ENCODE data around the gene SP3. TPM values are rescaled to one million over a fixed set of nuclear protein-coding genes. Genes with fewer than 3 reads are reported as not detected.

SP3 gene
- total and polyA plus RNA-seq, 7 experiments from 2014 or later: 82.6 to 158 (median 128) TPM

GRCh38 chr2:173956454-173956853 lies 8.7 kb downstream of the SP3 start:
- ChIA-PET CTCF (no interaction called here), POLR2A (interaction anchor here (0.5 to 1.0 kb wide), 2 partner anchors 8 to 99 kb away, joined by 3 read pairs; partner anchors contain the start of gene SP3)
- intact Hi-C loops (cut with micrococcal nuclease): loop anchor here in 1 of 2 donors (2.0 kb wide), 1 partner anchor 14 kb away; no protein-coding TSS in a partner anchor
- Mint-ChIP-seq H3K4me3 (peak overlapping the region; percentile 44 to 99 (median 70)), H3K27ac (peak overlapping the region in 3 of 9 donors; percentile 9 to 47 (median 32)), H3K27me3 (no peaks in the 10 kb centered on the region), H3K9me3 (no peaks in the 10 kb centered on the region), H3K4me1 (peaks cover 69 to 100% (median 94%) of the 10 kb centered on the region in 7 donors), H3K36me3 (peaks cover 16 to 57% (median 52%) of the 10 kb centered on the region in 5 donors)
- ATAC-seq: no peak
- Histone ChIP-seq H3K36me3 (ENCODE audit: control insufficient read depth in 2 of 3, insufficient read depth in 3 of 3, low read length in 3 of 3) (peaks cover 5 to 27% (median 10%) of the 10 kb centered on the region in 3 experiments), H3K4me3 (ENCODE audit: low read length) (peak overlapping the region; percentile 2), H3K27me3 (ENCODE audit: control insufficient read depth in 2 of 2, insufficient read depth in 2 of 2, low read length in 2 of 2) (no peaks in the 10 kb centered on the region), H3K4me1 (ENCODE audit: control insufficient read depth in 2 of 2, insufficient read depth in 2 of 2, low read length in 2 of 2) (peaks cover 57 to 87% of the 10 kb centered on the region in 2 donors), H3K9me3 (ENCODE audit: control insufficient read depth in 2 of 3, low read length in 3 of 3) (no peaks in the 10 kb centered on the region), H3K27ac (ENCODE audit: low read depth, low read length) (no peak overlapping the region)
- DNase-seq: no peak

GRCh38 chr2:173955867-173956266 lies 9.3 kb downstream of the SP3 start:
- H3K4me1 Mint-ChIP-seq: peaks cover 72 to 100% (median 94%) of the 10 kb centered on the region in 7 donors
- Histone ChIP-seq H3K36me3 (ENCODE audit: control insufficient read depth in 2 of 3, insufficient read depth in 3 of 3, low read length in 3 of 3) (peaks cover 5 to 27% (median 10%) of the 10 kb centered on the region in 3 experiments), H3K27ac (ENCODE audit: low read depth, low read length) (no peak overlapping the region), H3K27me3 (ENCODE audit: control insufficient read depth in 2 of 2, insufficient read depth in 2 of 2, low read length in 2 of 2) (no peaks in the 10 kb centered on the region), H3K4me1 (ENCODE audit: control insufficient read depth in 2 of 2, insufficient read depth in 2 of 2, low read length in 2 of 2) (peaks cover 54 to 87% of the 10 kb centered on the region in 2 donors), H3K4me3 (ENCODE audit: low read length) (no peak overlapping the region), H3K9me3 (ENCODE audit: control insufficient read depth in 2 of 3, low read length in 3 of 3) (no peaks in the 10 kb centered on the region)
- intact Hi-C loops (cut with micrococcal nuclease): loop anchor here in 1 of 2 donors (2.0 kb wide), 1 partner anchor 13 kb away; no protein-coding TSS in a partner anchor
- H3K36me3 Mint-ChIP-seq: peaks cover 16 to 55% (median 51%) of the 10 kb centered on the region in 5 donors
- H3K27ac Mint-ChIP-seq: peak overlapping the region in 5 of 9 donors; percentile 9 to 47 (median 22)
- no peak for DNase-seq
- ChIA-PET POLR2A (interaction anchor here (0.5 to 1.0 kb wide), 2 partner anchors 9 to 98 kb away, joined by 3 read pairs; partner anchors contain the start of gene SP3), CTCF (no interaction called here)
- H3K4me3 Mint-ChIP-seq: peak overlapping the region in 8 of 10 donors; percentile 49 to 99 (median 76)
- ATAC-seq: no peak
- no peaks in the 10 kb centered on the region for H3K9me3 Mint-ChIP-seq
- no peaks in the 10 kb centered on the region for H3K27me3 Mint-ChIP-seq

- no peak for DNase-seq
- no peaks in the 10 kb centered on the region for H3K27me3 Mint-ChIP-seq
- H3K36me3 Mint-ChIP-seq: peaks cover 16 to 58% (median 50%) of the 10 kb centered on the region in 5 donors
- no peak overlapping the region for H3K4me3 ChIP-seq (ENCODE audit: low read length)
- H3K4me1 Mint-ChIP-seq: peaks cover 73 to 100% (median 96%) of the 10 kb centered on the region in 7 donors
- no peaks in the 10 kb centered on the region for H3K9me3 Mint-ChIP-seq
- H3K27ac ChIP-seq (ENCODE audit: low read depth, low read length): no peak overlapping the region
- CTCF ChIA-PET: no interaction called here
- no peaks in the 10 kb centered on the region for H3K9me3 ChIP-seq (ENCODE audit: control insufficient read depth in 2 of 3, low read length in 3 of 3)
- H3K27me3 ChIP-seq (ENCODE audit: control insufficient read depth in 2 of 2, insufficient read depth in 2 of 2, low read length in 2 of 2): no peaks in the 10 kb centered on the region
- POLR2A ChIA-PET: no interaction called here
- H3K4me3 Mint-ChIP-seq: peak overlapping the region in 9 of 10 donors; percentile 41 to 99 (median 68)
- H3K27ac Mint-ChIP-seq: peak overlapping the region in 3 of 9 donors; percentile 18 to 26 (median 22)
- peaks cover 48 to 89% of the 10 kb centered on the region in 2 donors for H3K4me1 ChIP-seq (ENCODE audit: control insufficient read depth in 2 of 2, insufficient read depth in 2 of 2, low read length in 2 of 2)
- intact Hi-C loops (cut with micrococcal nuclease): no loop called here
- H3K36me3 ChIP-seq (ENCODE audit: control insufficient read depth in 2 of 3, insufficient read depth in 3 of 3, low read length in 3 of 3): peaks cover 5 to 27% (median 10%) of the 10 kb centered on the region in 3 experiments
- peak; percentile 12 for ATAC-seq
Measured at GRCh38 chr2:173955004-173955403, 10.2 kb downstream of the SP3 start.

- DNase-seq (no peak), ATAC-seq (no peak)
- no peak overlapping the region for H3K4me3 ChIP-seq (ENCODE audit: low read length)
- peaks cover 16 to 56% (median 47%) of the 10 kb centered on the region in 5 donors for H3K36me3 Mint-ChIP-seq
- H3K4me1 Mint-ChIP-seq: peaks cover 69 to 100% (median 94%) of the 10 kb centered on the region in 7 donors
- no peak overlapping the region for H3K27ac ChIP-seq (ENCODE audit: low read depth, low read length)
- peaks cover 5 to 27% (median 10%) of the 10 kb centered on the region in 3 experiments for H3K36me3 ChIP-seq (ENCODE audit: control insufficient read depth in 2 of 3, insufficient read depth in 3 of 3, low read length in 3 of 3)
- H3K27me3 ChIP-seq (ENCODE audit: control insufficient read depth in 2 of 2, insufficient read depth in 2 of 2, low read length in 2 of 2): no peaks in the 10 kb centered on the region
- CTCF ChIA-PET: no interaction called here
- no peaks in the 10 kb centered on the region for H3K9me3 Mint-ChIP-seq
- POLR2A ChIA-PET: interaction anchor here (0.7 kb wide), 1 partner anchor 13 kb away, joined by 3 read pairs; no protein-coding TSS in a partner anchor
- no peaks in the 10 kb centered on the region for H3K9me3 ChIP-seq (ENCODE audit: control insufficient read depth in 2 of 3, low read length in 3 of 3)
- H3K4me1 ChIP-seq (ENCODE audit: control insufficient read depth in 2 of 2, insufficient read depth in 2 of 2, low read length in 2 of 2): peaks cover 51 to 82% of the 10 kb centered on the region in 2 donors
- H3K4me3 Mint-ChIP-seq: peak overlapping the region in 9 of 10 donors; percentile 29 to 91 (median 69)
- H3K27me3 Mint-ChIP-seq: no peaks in the 10 kb centered on the region
- peak overlapping the region in 1 of 9 donors; percentile 15 for H3K27ac Mint-ChIP-seq
- intact Hi-C loops (cut with micrococcal nuclease): no loop called here
Measured at GRCh38 chr2:173953047-173953424, 12.1 kb downstream of the SP3 start.

GRCh38 chr2:173952267-173953046 lies 12.7 kb downstream of the SP3 start:
- Mint-ChIP-seq H3K36me3 (peaks cover 19 to 60% (median 47%) of the 10 kb centered on the region in 5 donors), H3K27me3 (no peaks in the 10 kb centered on the region), H3K4me3 (peak overlapping the region in 9 of 10 donors; percentile 25 to 91 (median 69)), H3K9me3 (no peaks in the 10 kb centered on the region), H3K27ac (peak overlapping the region in 4 of 9 donors; percentile 0 to 59 (median 2)), H3K4me1 (peaks cover 72 to 100% (median 95%) of the 10 kb centered on the region in 7 donors)
- intact Hi-C loops (cut with micrococcal nuclease): no loop called here
- Histone ChIP-seq H3K27ac (ENCODE audit: low read depth, low read length) (no peak overlapping the region), H3K27me3 (ENCODE audit: control insufficient read depth in 2 of 2, insufficient read depth in 2 of 2, low read length in 2 of 2) (no peaks in the 10 kb centered on the region), H3K36me3 (ENCODE audit: control insufficient read depth in 2 of 3, insufficient read depth in 3 of 3, low read length in 3 of 3) (peaks cover 5 to 27% (median 10%) of the 10 kb centered on the region in 3 experiments), H3K4me3 (ENCODE audit: low read length) (no peak overlapping the region), H3K9me3 (ENCODE audit: control insufficient read depth in 2 of 3, low read length in 3 of 3) (no peaks in the 10 kb centered on the region), H3K4me1 (ENCODE audit: control insufficient read depth in 2 of 2, insufficient read depth in 2 of 2, low read length in 2 of 2) (peaks cover 49 to 84% of the 10 kb centered on the region in 2 donors)
- ChIA-PET CTCF (interaction anchor here (0.9 kb wide), 1 partner anchor 10 kb away, joined by 5 read pairs; no protein-coding TSS in a partner anchor), POLR2A (no interaction called here)
- ATAC-seq: no peak
- DNase-seq: no peak

- ChIA-PET POLR2A (no interaction called here), CTCF (no interaction called here)
- Histone ChIP-seq H3K27ac (ENCODE audit: low read depth, low read length) (no peak overlapping the region), H3K9me3 (ENCODE audit: control insufficient read depth in 2 of 3, low read length in 3 of 3) (no peaks in the 10 kb centered on the region), H3K36me3 (ENCODE audit: control insufficient read depth in 2 of 3, insufficient read depth in 3 of 3, low read length in 3 of 3) (peaks cover 0 to 5% (median 0%) of the 10 kb centered on the region in 3 experiments), H3K4me3 (ENCODE audit: low read length) (no peak overlapping the region), H3K27me3 (ENCODE audit: control insufficient read depth in 2 of 2, insufficient read depth in 2 of 2, low read length in 2 of 2) (no peaks in the 10 kb centered on the region), H3K4me1 (ENCODE audit: control insufficient read depth in 2 of 2, insufficient read depth in 2 of 2, low read length in 2 of 2) (peaks cover 32 to 74% of the 10 kb centered on the region in 2 donors)
- Mint-ChIP-seq H3K4me1 (peaks cover 52 to 94% (median 83%) of the 10 kb centered on the region in 7 donors), H3K36me3 (peaks cover 17 to 50% (median 34%) of the 10 kb centered on the region in 5 donors), H3K27ac (no peak overlapping the region), H3K9me3 (no peaks in the 10 kb centered on the region), H3K27me3 (no peaks in the 10 kb centered on the region), H3K4me3 (peak overlapping the region in 9 of 10 donors; percentile 18 to 91 (median 48))
- DNase-seq: no peak
- intact Hi-C loops (cut with micrococcal nuclease): loop anchor here in 1 of 2 donors (1.0 kb wide), 1 partner anchor 14 kb away; no protein-coding TSS in a partner anchor
- no peak for ATAC-seq
Measured at GRCh38 chr2:173948842-173949241, 16.3 kb downstream of the SP3 start.

Data from naive thymus-derived CD4-positive, alpha-beta T cell (primary cell).